Measurements from ENCODE around the gene C10orf95. TPM values are rescaled to one million over a fixed set of nuclear protein-coding genes. Genes with fewer than 3 reads are reported as not detected.
A peak's percentile ranks its signal among the peaks of the same experiment; 100 is the strongest.

C10orf95 gene
- total RNA-seq, 1 donor from 2014 or later = 0.20 TPM

- H2AFZ ChIP-seq (ENCODE audit: low read depth, low read length) = peak overlapping the region; percentile 74
- Mint-ChIP-seq H3K36me3 (ENCODE audit: low read depth, unreplicated experiment) (no peaks in the 10 kb centered on the region), H3K9me3 (ENCODE audit: unreplicated experiment) (no peaks in the 10 kb centered on the region), H3K27ac (ENCODE audit: unreplicated experiment) (peak overlapping the region; percentile 2), H3K27me3 (ENCODE audit: low read depth, unreplicated experiment) (peaks cover 10% of the 10 kb centered on the region), H3K4me1 (ENCODE audit: low read depth, unreplicated experiment) (peaks cover 10% of the 10 kb centered on the region), H3K4me3 (ENCODE audit: unreplicated experiment) (peak overlapping the region; percentile 57)
- peak overlapping the region; percentile 68 for H3K4me2 ChIP-seq (ENCODE audit: low read length)
- H3K9ac ChIP-seq (ENCODE audit: low read length) = no peak overlapping the region
- H3K4me1 ChIP-seq (ENCODE audit: insufficient read depth, low read length) = peaks cover 18% of the 10 kb centered on the region
- H3K36me3 ChIP-seq (ENCODE audit: insufficient read depth, low read length) = no peaks in the 10 kb centered on the region
- no peaks in the 10 kb centered on the region for H3K9me3 ChIP-seq (ENCODE audit: insufficient read depth, low read depth, low read length)
- TF ChIP-seq EZH2 (IDR thresholded peaks at IDR 0.05; ENCODE audit: insufficient read depth, low read length) (no peak), CTCF (IDR thresholded peaks at IDR 0.05; ENCODE audit: insufficient read depth, low read depth, low read length) (no peak)
- peaks cover 12% of the 10 kb centered on the region for H3K79me2 ChIP-seq (ENCODE audit: insufficient read depth, low read length)
- H3K27me3 ChIP-seq (ENCODE audit: insufficient read depth, low read length) = no peaks in the 10 kb centered on the region
- H3K4me3 ChIP-seq (ENCODE audit: insufficient read depth, low read depth, low read length) = no peak overlapping the region
- FAIRE-seq (no peak), DNase-seq (ENCODE audit: low read depth) (no peak)
- no peak overlapping the region for H3K27ac ChIP-seq (ENCODE audit: low read depth, low read length)
- no peaks in the 10 kb centered on the region for H4K20me1 ChIP-seq (ENCODE audit: insufficient read depth, low read length)
Observed at GRCh38 chr10:102435133-102435497, 16.2 kb downstream of the C10orf95 start.

DNA sequence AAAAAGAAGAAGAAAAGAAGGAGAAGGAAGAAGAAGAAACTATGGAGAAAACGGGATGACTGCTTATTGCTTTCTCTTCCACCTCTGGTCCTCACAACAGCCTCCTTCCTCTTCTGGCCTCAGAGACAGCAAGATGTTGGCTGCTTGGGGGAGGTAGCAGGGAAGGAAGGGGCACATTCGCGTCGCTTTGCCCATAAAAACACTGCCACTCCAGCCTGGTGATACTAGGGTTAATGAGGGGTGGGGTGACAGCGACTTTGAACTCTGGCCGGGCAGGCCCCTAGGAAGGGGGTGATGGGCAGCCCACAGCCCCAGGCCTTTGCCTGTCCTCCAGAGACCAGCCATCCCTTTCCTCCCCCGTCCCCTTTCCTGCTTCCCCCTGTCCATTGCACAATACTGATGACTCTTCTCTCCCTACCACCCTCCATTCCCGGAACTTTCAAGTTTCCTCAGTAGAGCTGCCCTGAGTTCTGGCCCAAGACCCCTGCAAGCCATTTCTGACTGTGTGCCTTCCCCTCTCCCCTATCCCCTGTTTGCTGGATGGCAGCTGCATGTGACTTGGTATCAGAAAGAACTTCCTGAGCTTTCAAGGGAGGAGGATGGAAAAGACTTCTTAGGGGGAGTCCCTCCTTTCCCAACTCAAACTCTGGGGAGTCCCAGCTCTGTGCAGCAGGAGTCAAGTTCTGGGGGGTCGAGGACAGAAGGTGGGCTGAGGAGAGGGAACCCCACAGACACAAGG is 16.8 kb downstream of the C10orf95 start:
- H3K4me2 ChIP-seq (ENCODE audit: low read length) = peak overlapping the region; percentile 6
- no peak for DNase-seq (ENCODE audit: low read depth)
- TF ChIP-seq CTCF (IDR thresholded peaks at IDR 0.05; ENCODE audit: insufficient read depth, low read depth, low read length) (no peak), EZH2 (IDR thresholded peaks at IDR 0.05; ENCODE audit: insufficient read depth, low read length) (no peak)
- Mint-ChIP-seq H3K27me3 (ENCODE audit: low read depth, unreplicated experiment) (peaks cover 10% of the 10 kb centered on the region), H3K9me3 (ENCODE audit: unreplicated experiment) (no peaks in the 10 kb centered on the region), H3K4me1 (ENCODE audit: low read depth, unreplicated experiment) (peaks cover 10% of the 10 kb centered on the region), H3K36me3 (ENCODE audit: low read depth, unreplicated experiment) (no peaks in the 10 kb centered on the region), H3K27ac (ENCODE audit: unreplicated experiment) (peak overlapping the region; percentile 2), H3K4me3 (ENCODE audit: unreplicated experiment) (no peak overlapping the region)
- no peak overlapping the region for H3K27ac ChIP-seq (ENCODE audit: low read depth, low read length)
- no peaks in the 10 kb centered on the region for H3K27me3 ChIP-seq (ENCODE audit: insufficient read depth, low read length)
- no peak overlapping the region for H3K4me3 ChIP-seq (ENCODE audit: insufficient read depth, low read depth, low read length)
- H3K79me2 ChIP-seq (ENCODE audit: insufficient read depth, low read length) = peaks cover 12% of the 10 kb centered on the region
- no peaks in the 10 kb centered on the region for H3K9me3 ChIP-seq (ENCODE audit: insufficient read depth, low read depth, low read length)
- FAIRE-seq = no peak
- H3K36me3 ChIP-seq (ENCODE audit: insufficient read depth, low read length) = no peaks in the 10 kb centered on the region
- peak overlapping the region; percentile 74 for H2AFZ ChIP-seq (ENCODE audit: low read depth, low read length)
- peaks cover under 1% of the 10 kb centered on the region for H4K20me1 ChIP-seq (ENCODE audit: insufficient read depth, low read length)
- peaks cover 18% of the 10 kb centered on the region for H3K4me1 ChIP-seq (ENCODE audit: insufficient read depth, low read length)
- H3K9ac ChIP-seq (ENCODE audit: low read length) = no peak overlapping the region

GRCh38 chr10:102433619-102434046 is 17.7 kb downstream of the C10orf95 start:
- peaks cover 4% of the 10 kb centered on the region for H4K20me1 ChIP-seq (ENCODE audit: insufficient read depth, low read length)
- no peak for TF ChIP-seq CTCF (IDR thresholded peaks at IDR 0.05; ENCODE audit: insufficient read depth, low read depth, low read length)
- TF ChIP-seq EZH2 (IDR thresholded peaks at IDR 0.05; ENCODE audit: insufficient read depth, low read length) = no peak
- peaks cover 10% of the 10 kb centered on the region for H3K4me1 Mint-ChIP-seq (ENCODE audit: low read depth, unreplicated experiment)
- H3K4me3 Mint-ChIP-seq (ENCODE audit: unreplicated experiment) = no peak overlapping the region
- H3K79me2 ChIP-seq (ENCODE audit: insufficient read depth, low read length) = peaks cover 12% of the 10 kb centered on the region
- H3K4me1 ChIP-seq (ENCODE audit: insufficient read depth, low read length) = peaks cover 18% of the 10 kb centered on the region
- H3K4me2 ChIP-seq (ENCODE audit: low read length) = no peak overlapping the region
- no peak overlapping the region for H3K9ac ChIP-seq (ENCODE audit: low read length)
- no peaks in the 10 kb centered on the region for H3K36me3 ChIP-seq (ENCODE audit: insufficient read depth, low read length)
- no peak for DNase-seq (ENCODE audit: low read depth)
- H3K27me3 ChIP-seq (ENCODE audit: insufficient read depth, low read length) = no peaks in the 10 kb centered on the region
- H3K27ac Mint-ChIP-seq (ENCODE audit: unreplicated experiment) = no peak overlapping the region
- H2AFZ ChIP-seq (ENCODE audit: low read depth, low read length) = no peak overlapping the region
- no peaks in the 10 kb centered on the region for H3K9me3 ChIP-seq (ENCODE audit: insufficient read depth, low read depth, low read length)
- H3K4me3 ChIP-seq (ENCODE audit: insufficient read depth, low read depth, low read length) = no peak overlapping the region
- no peaks in the 10 kb centered on the region for H3K36me3 Mint-ChIP-seq (ENCODE audit: low read depth, unreplicated experiment)
- H3K27me3 Mint-ChIP-seq (ENCODE audit: low read depth, unreplicated experiment) = peaks cover 10% of the 10 kb centered on the region
- no peak for FAIRE-seq
- H3K27ac ChIP-seq (ENCODE audit: low read depth, low read length) = no peak overlapping the region
- H3K9me3 Mint-ChIP-seq (ENCODE audit: unreplicated experiment) = no peaks in the 10 kb centered on the region
